ENCODE measurements around the gene DRC3.
"Not testable (repeated sequence)": the region's sequence is repeated elsewhere in the genome, so short reads cannot be mapped to it uniquely, and the experiment has no call there.

Gene DRC3

DNA sequence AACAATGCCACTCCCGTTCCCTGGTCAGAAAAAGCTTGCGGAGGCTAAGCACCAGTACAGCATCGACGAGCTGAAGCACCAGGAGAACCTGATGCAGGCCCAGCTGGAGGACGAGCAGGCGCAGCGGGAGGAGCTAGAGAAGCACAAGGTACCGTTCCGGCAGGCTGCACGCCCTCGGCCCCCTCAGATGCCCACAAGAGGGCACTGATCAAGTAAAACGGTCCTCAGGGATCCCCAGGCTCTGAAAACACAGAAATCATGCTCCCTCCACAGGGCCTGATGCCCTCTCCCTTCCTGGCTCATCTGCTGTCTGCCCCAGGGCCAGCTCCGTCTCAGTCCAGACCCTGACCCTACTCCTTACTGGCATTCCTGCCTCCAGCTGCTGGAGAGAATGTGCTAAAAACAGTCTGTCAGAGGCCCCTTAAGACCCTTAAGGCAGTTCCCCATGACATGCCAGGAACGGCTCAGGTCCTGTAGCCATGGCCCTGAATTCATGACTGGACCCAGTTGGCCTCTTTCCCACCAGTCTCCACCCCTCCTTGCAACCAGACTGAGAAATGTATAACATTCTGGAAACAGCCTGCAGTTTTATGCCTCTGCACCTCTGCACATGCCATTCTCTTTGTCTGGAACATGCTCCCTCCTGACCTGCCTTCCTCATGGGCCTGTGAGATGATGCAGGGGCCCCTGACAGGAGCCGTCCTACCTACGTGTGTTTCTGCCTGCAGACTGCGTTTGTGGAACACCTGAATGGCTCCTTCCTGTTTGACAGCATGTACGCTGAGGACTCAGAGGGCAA, 21.8 kb downstream of the DRC3 start:
- no peak for DNase-seq (ENCODE audit: low read depth in 2 of 2)

DNA sequence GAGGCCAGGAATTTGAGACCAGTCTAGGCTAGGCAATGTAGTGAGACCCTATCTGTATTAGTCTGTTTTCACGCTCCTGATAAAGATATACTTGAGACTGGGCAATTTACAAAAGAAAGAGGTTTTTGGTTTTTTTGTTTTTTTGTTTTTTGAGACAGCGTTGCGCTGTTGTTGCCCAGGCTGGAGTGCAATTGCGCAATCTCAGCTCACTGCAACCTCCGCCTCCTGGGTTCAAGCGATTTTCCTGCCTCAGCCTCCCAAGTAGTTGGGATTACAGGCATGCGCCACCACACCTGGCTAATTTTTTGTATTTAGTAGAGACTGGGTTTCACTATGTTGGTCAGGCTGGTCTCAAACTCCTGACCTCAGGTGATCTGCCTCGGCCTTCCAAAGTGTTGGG, 23.2 kb downstream of the DRC3 start:
- not testable (repeated sequence) for DNase-seq (ENCODE audit: low read depth in 2 of 2)

DNA sequence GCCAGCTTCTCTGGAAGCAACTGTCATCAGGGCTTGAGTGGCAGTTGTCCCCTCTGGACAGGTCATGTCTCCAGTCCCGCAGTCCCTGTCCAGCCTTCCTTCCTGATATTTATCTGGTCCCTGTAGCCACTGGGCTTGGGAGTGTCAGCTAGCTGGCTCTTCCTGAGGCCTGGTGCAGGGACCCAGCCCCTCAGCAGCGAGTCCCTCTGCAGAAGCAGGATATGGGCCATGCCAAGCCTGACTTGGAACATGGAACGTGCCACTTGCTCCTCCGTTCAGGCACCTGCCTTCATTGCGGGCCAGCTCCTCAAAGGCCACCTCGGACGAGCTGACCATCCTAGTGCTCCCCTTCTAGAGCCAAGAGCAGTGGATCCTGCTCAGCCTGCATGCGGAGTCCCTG, 26.3 kb downstream of the DRC3 start:
- DNase-seq (ENCODE audit: low read depth in 2 of 2), result no peak

DNA sequence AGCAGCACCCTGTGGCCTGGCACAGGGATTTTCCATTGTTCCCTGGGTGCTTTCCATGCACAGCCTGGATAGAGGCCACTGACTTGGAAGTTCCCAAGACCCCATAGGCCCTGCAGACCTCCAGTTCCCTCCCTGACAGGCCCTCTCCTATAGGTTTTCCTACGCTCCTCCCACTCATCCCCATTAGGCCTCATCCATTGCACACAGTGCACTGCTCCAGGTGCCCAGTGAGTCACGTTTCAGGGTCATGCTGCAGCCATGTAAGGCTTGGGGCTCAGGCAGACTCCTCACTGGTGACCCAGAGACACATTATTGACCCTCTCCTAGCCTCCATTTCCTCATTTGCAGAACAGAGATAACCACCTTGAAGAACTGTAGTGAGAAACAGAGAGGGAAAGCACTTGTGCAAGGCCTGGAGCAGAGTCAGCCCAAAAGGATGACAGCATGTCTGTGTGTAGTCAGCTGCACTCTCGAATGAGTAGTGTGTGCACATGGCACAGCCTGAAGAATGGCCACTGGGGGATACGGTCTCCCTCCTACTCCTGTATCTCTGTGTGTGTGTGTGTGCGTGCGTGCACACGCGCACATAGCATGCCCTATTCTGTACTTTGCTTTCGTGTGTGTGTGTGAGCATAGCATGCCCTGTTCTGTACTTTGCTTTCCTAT, 26.8 kb downstream of the DRC3 start:
- DNase-seq (ENCODE audit: low read depth in 2 of 2), result no peak

DNA sequence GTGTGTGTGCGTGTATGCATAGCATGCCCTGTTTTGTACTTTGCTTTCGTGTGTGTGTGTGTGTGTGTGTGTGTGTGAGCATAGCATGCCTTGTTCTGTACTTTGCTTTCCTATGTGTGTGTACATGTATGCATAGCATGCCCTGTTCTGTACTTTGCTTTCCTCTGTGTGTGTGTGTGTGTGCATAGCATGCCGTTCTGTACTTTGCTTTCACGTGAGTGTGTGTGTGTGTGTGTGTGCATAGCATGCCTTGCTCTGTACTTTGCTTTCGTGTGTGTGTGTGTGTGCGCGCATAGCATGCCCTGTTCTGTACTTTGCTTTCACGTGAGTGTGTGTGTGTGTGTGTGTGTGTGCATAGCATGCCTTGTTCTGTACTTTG, 27.4 kb downstream of the DRC3 start:
- no peak for DNase-seq (ENCODE audit: low read depth in 2 of 2)

DNA sequence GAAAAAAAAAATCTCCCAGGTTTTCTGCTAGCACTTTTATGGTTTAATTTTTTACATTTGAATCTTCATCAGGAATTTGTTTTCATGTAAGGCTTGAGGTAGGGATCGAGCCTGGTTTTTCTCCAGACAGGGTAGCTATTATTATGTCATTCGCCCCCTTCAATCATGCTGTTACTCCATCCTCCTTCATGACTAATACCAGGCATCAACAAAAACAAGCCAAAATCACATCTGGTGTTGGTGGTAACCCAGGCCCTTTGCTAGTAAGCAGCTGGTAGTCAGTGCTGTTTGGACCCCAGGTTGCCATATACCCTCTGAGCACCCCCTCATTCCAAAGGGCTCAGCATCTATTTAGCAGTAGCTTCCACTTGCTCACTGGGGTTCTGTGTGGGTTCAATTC, 29.5 kb downstream of the DRC3 start:
- DNase-seq (ENCODE audit: low read depth in 2 of 2), result no peak

DNA sequence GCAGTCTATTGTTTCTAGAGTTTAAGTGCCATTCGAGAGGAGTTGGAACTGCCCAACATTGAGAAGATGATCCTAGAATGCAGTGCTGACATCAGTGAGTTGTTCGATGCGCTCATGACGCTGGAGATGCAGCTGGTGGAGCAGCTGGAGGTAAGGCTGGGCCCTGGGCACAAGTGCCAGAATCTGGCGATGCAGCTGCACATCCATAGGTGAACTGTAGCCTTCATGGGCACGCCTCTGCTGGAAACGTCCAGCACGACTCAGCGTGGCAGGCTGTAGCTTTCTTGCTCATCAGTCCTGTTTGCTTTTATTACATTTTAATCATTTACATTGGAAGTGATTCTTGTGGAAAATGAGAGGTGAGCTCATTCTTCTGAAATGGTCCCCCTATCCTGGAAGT, 31.7 kb downstream of the DRC3 start:
- no peak for DNase-seq (ENCODE audit: low read depth in 2 of 2)

DNA sequence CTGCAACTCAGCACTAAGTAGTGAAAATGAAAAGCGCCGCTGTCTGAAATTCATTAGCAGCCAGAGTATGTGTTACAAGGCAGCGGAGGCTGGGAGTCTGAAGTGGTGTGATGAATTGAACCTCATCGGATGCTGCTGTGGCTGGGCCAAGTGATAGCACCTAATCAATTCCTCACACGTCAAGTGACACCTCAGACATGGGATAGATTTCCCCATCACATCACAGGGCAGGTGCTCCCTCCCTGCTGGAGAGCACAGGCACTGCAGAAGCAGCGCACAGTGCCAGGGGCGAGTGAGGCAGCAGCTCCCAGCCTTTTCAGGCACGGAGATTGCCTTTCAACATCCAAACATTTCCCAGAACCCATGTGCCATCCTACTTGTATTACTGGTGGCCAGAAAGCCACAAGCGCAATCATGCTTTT, 32.2 kb downstream of the DRC3 start:
- DNase-seq (ENCODE audit: low read depth in 2 of 2), result no peak

DNA sequence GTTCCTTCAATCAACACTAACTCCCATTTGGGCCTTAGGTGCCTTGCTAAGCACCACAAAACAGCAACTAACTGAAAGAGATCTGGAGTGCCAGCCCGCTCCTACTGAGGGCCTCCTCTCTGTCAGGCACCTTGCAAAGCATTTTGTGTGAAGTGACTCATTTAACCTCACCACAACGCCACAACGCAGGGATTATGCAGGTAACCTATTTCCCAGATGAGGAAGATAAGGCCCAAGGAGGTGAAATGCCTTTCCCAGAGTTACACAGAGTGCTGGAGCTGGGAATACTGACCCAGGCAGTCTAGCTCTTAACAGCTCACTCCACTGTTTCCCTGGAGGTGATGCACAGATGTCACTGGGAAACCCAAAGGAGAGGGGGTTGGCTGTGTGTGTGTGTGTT, 32.8 kb downstream of the DRC3 start:
- no peak for DNase-seq (ENCODE audit: low read depth in 2 of 2)

DNA sequence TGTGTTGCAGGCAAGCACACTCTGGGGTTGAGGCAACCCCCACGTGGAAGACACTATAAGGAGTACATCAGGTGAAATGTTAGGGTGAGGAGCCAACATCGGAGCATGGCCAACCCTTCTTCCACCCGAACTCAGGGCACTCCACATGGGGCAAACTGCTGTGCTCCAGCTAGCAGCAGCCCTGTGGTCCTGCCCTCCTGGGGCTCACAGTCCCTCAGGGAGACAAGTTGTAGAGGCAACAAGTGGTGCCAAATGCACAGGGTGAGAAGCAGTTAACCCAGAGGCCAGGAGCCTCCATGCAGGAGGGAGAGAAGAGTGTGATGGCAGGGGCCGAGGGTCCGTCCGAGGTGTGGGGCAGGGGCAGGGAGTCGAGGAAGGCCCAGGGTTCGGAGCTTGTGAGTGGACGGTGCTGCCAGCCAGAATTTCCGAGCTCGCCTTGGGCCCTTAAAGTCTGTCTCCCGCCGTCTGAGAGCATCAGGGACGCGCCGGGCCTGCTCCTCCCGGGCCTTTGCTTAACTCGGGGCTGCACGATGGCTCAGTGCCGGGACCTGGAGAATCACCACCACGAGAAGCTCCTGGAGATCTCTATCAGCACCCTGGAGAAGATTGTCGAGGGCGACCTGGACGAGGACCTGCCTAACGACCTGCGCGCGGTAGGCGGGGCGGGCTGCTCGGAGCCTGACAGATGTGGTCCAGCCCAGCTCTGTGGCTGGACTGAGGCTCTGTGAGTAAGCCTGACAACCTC, 34.0 kb downstream of the DRC3 start:
- DNase-seq (ENCODE audit: low read depth in 2 of 2), result no peak

DNA sequence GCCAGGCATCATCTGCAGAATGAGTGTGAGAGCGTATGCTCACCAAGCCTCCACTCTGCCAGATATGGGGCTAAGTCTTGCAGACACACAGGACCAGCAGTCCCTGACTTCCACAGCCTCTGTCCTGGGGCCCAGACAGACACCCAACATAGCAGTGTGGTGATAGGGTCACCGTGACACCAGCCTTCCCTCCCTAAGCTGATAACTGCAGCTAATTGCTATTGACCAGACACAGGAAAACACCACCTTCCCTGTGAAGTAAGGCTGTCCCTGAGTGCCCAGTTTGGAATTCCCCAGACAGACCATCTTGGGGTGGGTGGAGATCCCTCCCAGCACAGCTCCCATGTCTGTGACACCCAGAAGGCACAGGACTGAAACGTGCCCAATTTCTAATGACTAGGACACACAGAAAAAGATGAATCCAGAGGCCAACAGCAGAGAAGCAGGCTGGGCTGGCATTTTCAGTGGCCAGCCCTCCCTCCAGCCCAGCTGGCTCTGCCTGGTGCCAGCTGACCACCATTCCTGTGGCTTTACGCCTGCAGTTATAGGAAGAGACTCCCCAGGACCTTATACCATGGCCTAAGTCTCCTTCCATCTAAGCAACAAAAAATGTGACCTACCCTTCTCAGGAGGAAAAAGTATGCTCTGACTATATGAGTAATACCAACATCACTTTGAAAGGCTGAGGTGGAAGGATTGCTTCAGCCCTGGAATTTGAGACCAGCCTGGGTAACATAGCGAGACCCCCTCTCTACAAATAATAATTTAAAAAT, 36.0 kb downstream of the DRC3 start:
- no peak for DNase-seq (ENCODE audit: low read depth in 2 of 2)

DNA sequence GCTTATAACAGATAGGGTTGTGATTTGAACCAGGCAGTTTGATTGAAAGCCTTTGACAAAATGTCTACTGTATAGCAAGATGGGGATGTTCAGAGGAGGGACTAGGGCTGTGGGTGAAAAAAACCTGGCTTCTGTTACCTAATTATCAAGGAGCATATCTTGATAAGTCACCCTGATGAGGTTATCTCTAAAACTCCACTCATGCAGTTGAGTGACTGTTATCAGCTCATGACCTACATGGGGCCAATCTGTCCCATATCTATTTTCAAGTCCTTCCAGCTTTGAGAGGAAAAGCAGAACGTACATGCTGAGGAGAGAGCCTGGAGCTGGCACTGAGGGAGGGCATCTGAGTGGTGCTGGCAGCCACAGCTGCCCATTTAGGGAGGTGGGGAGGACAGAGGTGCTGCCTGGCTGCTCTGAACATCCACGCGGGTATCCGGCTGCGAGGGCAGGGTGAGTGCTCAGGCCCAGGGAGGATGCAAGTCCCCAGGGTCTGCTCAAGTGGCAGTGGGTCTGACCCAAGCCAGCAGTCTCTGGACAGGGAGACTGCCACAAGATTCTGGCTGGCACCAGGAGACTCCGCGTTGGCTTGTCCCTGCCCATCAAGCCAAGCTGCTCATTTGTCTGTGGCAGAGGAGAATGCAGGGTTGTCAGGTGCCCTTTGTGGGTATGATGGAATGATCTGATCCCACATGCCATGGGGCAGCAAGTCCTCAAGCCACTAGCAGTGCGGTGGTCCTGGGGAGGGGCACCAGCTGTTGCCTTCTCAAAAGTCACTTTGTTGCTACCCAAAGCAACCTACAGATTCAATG, 37.2 kb downstream of the DRC3 start:
- no peak for DNase-seq (ENCODE audit: low read depth in 2 of 2)

DNA sequence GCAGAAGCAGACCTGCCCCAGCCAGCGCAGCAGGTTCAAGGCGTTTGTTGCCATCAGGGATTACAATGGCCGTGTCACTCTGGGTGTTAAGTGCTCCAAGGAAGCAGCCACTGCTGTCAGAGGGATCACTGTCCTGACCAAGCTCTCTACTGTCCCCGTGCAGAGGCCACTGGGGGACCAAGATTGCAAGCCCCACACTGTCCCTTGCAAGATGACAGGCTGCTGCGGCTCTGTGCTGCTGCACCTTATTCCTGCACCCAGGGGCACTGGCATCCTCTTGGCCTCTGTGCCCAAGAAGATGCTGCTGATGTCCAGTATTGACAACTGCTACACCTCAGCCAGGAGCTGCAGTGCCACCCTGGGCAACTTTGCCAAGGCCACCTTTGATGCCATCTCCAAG, 38.6 kb downstream of the DRC3 start:
- DNase-seq (ENCODE audit: low read depth in 2 of 2), result no peak

DNA sequence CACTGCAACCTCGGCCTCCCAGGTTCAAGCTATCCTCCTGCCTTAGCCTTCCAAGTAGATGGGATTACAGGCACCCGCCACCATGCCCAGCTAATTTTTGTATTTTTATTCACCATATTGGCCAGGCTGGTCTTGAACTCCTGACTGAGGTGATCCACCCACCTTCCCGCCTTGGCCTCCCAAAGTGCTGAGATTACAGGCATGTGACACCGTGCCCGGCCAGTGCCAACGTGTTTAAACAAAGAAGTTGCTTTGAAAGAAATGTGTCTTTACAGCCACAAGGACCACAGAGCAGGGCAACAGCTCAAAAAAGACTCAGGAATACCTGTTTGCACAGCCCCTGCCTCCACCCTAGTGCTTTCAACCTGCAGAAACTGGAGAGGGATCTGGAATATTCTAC, 41.3 kb downstream of the DRC3 start:
- no peak for DNase-seq (ENCODE audit: low read depth in 2 of 2)

DNA sequence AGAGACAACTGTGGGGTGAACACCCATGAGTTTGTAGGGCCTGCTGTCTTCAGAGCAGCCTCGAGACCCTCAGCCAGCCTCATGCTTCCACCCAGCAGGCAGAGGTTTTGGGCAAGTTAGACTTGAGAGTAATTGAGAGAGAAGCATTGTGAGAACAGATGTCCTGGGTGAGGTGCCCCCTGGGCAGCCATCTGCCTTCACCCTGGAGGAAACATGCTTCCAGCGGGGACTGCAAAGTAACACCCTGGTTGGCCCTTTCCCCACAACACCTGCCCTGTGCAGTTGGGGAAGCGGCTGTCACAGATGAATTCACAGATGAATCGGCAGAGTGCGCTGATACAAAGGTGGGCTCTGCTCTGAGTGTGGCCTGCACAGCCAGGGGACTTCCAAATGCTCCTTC, 42.9 kb downstream of the DRC3 start:
- DNase-seq (ENCODE audit: low read depth in 2 of 2), result no peak

DNA sequence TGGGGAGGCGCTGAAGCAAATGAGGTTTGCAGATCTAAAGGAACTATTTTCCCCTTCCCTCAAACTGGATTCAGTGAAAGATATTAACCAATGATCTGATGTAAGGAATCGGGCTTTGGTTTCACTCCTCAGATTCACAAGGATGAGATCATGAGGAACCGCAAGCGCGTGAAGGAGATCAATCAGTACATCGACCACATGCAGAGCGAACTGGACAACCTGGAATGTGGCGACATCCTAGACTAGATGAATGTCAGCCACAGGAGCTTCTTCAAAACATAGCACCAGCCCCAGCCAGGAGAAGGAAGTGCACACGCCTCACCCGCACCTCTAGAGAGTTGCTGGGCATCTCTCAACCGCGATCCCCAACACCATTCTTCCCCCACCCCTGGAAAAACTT, 43.8 kb downstream of the DRC3 start:
- DNase-seq (ENCODE audit: low read depth in 2 of 2), result no peak

DNA sequence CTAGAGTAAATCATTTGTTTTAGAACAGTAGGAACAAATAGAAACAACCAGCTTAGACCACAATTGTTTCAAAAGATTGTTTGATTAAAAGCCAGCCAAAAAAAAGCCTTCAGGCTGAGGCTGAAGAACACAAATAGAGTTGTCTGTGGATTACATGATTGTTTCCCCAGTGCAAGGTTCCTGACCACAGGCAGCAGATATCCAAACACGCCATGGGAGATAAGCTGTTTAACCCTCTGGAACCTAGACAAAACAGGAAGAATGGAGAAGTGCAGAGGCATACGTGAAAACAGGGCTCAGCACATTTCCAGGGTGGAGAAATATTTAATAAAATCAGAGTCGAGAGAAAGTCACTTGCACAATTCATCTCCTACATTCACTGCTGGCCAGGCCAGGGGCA, 45.3 kb downstream of the DRC3 start:
- DNase-seq (ENCODE audit: low read depth in 2 of 2), result no peak

DNA sequence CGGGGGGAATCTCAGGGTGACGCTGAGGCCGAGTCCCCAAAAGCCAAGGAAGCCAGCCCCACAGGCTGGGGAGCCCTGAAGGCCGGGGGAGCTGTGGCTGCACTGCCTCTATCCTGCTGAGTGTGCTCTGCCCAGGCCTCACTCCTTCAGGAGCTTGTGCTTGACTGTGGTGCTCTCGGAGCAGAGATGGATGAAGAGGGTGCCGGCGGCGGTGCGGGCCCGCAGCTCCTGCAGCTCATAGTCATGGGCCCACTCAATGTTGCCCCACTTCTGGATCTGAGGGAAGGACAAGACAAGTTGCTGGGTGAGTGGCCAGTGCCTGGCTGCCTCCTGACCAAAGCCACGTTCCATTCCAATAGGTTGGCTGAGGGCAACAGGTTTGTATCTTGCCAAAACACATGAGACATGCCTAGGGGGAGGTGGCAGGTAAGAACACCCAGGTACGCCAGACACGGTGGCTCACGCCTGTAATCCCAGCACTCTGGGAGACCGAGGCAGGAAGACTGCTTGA, 45.8 kb downstream of the DRC3 start:
- DNase-seq (ENCODE audit: low read depth in 2 of 2), result no peak

DNA sequence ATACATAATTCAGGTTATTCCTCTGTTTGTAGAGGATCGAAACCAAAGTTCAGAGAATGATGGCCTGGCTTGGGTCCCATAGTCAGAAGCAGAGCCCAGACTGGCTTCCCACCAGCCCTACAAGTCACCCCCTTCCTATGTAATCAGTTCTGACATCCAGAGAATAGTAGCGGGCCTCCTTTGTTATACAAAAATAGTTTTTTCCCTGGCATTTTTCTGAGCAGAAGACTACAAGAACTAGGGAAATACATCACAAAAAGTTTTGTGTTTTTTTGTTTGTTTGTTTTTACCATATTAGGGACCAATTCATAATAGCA, 47.1 kb downstream of the DRC3 start:
- DNase-seq (ENCODE audit: low read depth in 2 of 2), result no peak

DNA sequence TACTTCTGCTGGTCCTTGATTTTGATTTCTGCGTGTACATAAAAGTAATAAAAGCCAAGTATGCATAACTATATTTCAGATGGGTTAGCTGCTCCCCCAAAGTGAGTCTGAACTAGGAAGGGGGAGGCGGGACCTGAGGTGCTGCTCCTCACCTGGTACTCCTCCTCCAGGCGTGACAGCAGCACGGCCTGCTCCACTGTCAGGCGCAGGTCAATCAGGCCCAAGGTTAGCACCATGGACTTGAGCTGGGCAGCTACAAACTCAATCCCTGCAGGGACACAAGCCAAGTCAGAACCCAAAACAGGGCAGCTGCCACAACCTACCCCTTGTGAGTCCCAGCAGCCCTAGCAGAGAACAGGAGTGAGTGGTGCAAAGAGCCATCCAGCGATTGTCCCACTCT, 48.3 kb downstream of the DRC3 start:
- DNase-seq (ENCODE audit: low read depth in 2 of 2), result no peak

DNA sequence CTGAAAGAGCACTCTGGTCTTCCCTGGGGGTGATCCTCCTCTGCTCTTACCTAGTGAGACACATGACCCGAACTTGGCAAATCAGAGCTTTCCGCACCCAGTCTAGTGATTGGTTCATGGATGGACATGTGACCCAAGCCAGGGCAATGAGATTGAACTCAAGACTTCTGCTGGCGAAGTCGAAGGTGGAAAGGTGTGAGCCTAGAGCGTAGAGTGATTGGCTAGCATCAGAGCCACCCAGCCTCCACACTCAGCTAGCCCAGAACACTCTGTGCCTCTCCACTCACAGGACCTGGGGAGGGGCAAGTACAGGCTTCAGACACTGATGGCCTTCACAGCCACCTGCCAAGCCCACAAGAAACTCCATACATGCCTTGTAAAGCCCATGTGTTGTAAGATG, 48.7 kb downstream of the DRC3 start:
- no peak for DNase-seq (ENCODE audit: low read depth in 2 of 2)

Measured in activated CD8-positive, alpha-beta memory T cell treated with anti-CD3 and anti-CD28 coated beads for 4 hours (primary cell).